DMS153 (cell line): ENCODE measurements around the gene PNPLA2.

Experiments
- DNase-seq: peaks from one replicate; lab custom pipeline; 2025; lab: John Stamatoyannopoulos, UW

Gene PNPLA2

DNA sequence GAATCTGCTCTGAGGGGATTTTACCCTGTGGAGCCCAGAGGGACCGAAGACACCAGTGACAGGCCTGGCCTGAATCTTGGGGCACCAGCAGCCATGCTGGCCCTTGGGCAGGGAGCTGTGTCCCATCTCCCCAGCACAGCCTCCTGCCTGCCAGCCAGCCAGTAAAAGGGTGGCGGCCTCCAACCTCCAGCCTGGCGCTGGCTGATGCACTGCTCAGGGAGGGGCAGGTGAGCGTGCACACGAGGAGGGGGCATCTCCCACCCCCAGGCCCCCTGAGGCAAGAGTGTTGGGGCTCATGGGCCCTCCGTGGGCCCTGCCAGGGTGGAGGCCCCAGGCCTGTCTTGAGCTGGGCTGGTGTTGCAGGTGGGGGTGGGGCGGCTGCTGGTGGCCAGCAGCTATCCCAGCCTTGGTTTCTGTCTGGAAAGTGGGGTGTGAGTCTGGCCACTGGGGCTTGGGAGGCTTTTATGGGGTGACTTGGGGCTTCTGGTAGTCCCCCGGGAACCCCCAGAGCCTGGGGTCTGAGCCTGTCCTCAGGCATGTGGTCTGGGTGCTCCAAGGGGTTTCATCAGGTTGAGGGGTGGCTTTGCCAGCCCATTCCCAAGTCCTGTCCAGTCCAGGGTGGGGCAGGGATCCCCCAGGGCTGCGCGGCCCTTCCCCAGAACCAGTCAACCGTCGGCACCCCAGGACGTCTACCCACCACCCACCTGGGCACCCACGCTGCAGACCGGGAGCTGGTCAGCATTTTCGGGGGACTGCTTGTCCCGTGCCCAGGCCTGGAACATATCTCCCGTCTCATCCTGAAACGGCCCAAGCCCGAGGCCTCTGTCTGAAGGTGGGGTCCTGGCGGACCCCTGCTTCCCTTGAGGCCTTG, 41.8 kb downstream of the PNPLA2 start:
- no peak for DNase-seq

DNA sequence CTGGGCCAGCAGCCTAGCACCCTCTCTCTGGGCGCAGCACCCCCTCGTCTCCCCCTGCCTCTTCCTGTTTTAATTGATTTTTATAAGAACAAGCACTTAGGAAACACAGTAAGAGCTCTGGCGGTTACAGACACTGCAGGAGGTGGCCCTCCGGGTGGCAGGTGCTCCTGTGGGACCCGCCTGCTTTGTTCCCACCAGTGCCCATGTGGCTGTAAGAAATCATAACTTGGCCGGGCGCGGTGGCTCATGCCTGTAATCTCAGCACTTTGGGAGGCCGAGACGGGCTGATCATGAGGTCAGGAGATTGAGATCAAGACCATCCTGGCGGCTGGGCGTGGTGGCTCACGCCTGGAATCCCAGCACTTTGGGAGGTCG, 42.4 kb downstream of the PNPLA2 start:
- no peak for DNase-seq

DNA sequence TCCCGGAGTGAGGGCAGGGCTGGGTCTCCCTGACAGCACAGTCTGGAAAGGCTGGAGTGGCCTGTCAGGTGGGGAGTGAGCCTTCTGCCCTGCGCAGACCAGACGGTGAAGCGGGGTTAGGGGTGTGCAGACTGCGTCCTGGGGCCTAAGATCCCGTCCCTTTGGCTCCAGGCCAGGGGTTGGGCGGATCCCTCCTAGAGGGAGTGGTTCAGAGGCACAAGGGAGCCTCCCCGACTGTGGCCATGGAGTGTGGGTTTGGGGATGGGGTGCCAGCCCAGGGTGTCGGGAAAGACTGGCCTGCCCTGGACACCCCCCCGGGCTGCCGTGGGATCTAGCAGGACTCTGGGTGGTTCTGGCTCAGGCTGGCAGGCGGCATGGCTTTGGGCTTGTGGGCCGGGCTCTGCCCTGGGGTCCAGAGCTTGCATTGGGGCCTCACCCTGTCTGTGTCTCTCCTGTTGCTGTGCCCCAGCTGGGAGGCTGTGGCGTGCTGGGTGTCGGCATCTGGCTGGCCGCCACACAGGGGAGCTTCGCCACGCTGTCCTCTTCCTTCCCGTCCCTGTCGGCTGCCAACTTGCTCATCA, 43.5 kb downstream of the PNPLA2 start:
- DNase-seq, result no peak

DNA sequence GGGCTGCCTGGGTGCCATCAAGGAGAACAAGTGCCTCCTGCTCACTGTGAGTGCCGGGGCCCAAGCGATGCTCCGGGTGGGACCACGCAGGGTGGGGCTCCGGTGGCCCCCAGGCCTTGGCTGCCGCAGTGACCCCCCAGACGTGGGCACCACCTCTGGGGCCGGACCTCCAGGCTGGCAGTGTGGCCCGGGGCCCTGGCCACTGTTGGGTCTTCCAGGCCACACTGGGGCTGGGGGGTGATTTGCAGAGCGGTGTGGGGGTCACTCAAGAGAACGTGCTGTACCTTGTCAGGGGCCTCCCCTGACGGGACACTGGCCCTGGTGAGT, 43.9 kb downstream of the PNPLA2 start:
- no peak for DNase-seq

DNA sequence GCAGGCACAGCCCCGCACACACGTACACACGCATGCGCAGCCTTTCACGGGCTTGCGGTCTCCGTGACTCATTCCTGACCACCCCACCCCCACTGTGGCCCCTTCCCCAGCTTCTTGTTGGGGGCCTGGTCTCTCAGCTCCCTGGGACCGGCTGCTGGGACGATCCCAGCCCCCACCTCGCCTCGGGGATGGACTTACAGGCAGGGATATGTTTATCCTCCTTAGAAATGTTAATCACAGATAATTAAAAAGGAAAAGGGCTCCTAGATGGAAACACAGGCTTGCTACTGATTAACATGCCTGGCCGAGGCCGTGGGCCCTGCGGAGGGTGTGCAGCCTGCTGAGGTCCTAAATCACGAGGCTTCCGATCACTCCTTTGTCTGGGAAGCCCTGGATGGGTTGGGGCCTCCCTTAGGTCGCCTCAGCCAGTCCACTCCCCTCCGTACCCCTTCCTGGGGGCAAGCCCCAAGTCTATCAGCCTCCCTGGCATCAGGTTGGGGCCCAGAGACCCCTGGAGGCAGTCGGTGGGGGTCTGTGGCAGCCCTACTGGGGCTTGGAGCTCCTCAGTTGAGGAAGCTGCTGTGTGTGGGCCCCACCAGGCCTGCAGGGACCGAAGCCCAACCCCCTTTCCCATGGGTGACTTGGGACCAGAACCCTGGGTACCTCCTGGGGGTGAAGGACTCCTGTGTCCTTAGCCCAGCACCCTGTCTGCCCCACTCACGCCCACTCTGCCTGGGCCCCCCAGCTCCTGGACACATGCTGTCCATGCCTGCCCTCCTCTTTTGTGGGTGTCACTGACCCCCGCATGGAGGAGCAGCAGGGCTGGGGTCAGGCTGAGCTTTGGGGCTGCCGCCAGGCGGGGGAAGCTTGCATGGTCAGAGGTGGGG, 44.6 kb downstream of the PNPLA2 start:
- no peak for DNase-seq

GRCh38 chr11:863910-864827, 45.5 kb downstream of the PNPLA2 start:
- DNase-seq, result no peak

GRCh38 chr11:864898-865297, 46.2 kb downstream of the PNPLA2 start:
- no peak for DNase-seq

DNA sequence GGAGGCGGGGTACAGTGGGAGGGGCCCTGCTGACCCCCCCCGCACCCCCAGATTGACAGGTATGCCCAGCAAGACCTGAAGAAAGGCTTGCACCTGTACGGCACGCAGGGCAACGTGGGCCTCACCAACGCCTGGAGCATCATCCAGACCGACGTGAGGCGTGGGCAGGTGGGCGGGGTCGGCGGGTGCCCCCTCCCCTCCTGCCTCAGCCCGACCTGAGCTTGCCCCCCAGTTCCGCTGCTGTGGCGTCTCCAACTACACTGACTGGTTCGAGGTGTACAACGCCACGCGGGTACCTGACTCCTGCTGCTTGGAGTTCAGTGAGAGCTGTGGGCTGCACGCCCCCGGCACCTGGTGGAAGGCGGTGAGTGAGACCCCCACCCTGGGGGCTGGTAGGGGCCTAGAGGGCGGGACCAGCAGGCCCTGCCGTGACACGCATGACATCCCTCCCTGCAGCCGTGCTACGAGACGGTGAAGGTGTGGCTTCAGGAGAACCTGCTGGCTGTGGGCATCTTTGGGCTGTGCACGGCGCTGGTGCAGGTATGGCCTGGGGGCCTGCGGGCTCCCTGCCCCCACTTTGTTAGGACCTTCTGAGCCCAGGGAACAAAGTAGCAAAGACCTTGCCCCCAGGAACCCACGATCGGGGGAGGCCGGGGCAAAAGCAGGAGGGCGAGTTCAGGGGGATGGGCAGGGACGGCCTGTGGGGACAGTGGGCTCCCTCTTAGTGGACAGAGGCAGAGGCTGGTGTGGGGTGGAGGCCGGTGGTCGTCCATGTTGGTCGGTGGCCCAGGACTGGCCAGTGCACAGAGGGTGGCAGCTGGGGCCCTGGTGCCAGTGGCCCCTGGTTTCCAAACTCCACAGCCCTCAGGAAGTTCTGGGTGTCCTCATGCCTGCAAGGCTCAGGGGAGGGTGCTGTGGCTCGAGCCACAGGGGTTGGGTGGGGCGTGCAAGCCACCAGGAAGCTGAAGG, 47.0 kb downstream of the PNPLA2 start:
- DNase-seq, result no peak

- DNase-seq, result no peak
These were observed 47.8 kb downstream of the PNPLA2 start for GRCh38 chr11:866481-866880.

GRCh38 chr11:867856-868358, 49.2 kb downstream of the PNPLA2 start:
- no peak for DNase-seq

GRCh38 chr11:868394-868793, 49.7 kb downstream of the PNPLA2 start:
- DNase-seq, result no peak

GRCh38 chr11:868802-869201, 50.1 kb downstream of the PNPLA2 start:
- DNase-seq, result no peak

DNA sequence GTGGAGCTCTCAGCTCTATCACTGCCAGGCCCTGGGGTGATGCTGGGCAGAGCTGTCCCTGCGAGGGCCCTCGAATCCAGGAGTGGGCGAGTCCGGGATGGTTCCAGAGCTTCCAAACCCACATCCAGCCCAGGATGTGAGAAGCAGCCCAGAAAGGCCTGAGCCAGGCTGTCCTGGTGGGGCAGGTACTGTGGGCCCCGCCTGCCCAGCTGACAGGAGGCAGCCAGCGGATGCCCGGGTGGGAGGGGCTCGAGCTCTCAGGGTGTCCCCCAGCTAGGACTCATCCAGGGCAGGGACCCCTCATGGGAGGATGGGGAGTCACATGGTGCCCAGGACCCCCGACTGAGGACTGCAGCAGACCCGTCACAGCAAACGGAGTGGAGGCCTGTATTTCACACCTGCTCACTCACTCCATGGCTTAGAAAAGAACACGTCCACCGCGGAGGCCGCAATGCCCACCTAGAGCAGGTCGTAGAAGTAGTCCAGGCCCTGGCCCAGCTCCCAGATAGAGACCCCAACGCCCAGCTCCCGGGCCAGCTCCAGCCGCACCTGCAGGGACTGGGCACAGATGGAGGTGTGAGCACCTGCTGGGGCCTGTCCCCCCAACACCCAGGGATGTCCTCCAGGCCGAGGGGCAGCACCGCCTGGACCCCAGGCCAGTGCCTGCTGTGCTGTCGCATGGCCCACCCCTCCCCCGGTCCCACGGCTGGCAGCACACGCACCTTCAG, 50.8 kb downstream of the PNPLA2 start:
- no peak for DNase-seq

DNA sequence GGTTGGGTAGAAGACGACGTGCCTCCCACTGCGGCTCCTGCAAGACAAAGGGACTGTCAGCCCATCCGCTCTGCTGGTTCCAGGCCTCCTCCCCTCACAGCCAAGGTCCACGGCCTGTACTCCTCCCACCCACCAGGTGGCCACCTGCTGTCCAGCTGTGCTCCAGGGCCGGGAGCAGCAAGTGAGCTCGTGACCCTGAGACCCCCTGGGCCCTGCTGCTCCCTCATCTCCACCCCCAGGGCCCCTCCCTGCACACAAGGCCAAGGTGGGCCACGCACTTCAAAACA, 51.4 kb downstream of the PNPLA2 start:
- DNase-seq, result no peak

DNA sequence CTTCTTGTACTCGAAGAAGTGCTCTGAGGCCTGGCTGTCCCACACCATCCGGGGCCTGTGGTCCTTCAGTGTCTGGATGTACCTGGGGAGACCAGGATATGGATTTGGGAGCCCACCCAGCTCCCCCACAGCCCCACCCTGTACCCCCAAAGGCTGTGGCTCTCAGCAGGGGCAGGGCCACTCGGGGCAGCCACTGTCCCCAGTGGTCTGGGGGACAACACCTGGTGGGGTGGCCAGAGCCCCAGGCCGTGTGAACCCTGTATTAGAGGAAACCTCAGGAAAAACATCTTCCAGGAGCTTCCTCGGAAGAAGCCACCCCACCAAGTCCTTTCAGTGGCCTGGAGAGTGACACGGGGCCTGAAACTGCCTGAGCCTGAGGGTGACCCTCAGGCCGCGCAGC, 51.7 kb downstream of the PNPLA2 start:
- DNase-seq, result no peak

DNA sequence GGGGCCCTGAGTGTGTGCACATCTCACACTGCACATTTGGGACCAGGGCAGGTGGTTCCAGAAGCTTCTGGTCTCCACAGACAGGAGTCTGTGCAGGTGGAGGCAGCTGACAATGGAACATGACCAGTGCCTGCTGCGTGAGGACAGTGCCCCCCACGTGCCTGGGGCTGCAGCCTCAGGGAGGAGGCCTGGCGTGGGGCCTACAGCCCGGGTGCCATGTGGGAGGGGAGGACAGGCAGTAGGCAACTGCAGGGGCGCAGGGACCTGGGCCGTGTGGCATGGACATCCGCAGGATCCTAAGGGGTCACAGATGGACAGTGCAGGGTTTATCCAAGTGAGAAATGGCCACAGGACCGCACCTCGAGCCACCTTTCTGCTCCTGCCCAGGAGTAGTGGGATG, 52.8 kb downstream of the PNPLA2 start:
- DNase-seq, result no peak

DNA sequence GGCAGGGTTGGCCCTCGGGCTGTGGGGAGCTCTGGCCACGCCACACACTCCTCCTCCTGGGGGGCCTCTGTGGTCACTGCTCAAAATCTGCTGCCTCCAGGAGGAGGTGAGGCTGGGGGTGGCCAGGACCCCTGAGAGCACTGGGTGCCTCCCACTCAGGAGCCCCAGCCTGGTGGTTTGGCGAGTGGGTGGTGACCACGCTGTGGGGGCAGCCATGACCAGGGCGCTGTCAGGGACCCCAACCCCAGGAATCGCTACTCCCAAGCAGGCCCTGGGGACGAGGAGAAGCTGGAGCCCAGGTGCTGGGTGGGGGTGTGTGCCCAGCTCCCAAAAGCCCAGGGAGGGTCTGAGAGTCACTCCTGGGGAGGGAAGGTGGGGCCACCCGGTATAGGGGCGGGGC, 54.1 kb downstream of the PNPLA2 start:
- DNase-seq, result no peak

GRCh38 chr11:873706-874105, 55.0 kb downstream of the PNPLA2 start:
- no peak for DNase-seq
